Suppressor macrophage (primary cell): ENCODE results near the gene GLMN.
A peak's percentile ranks its signal among the peaks of the same experiment; 100 is the strongest.
"Not testable (repeated sequence)": the region's sequence is repeated elsewhere in the genome, so short reads cannot be mapped to it uniquely, and the experiment has no call there.

Experiments
- DNase-seq, 4 experiments: peaks; one replicate each; pipeline ENCODE4 v3.0.0-alpha.2; 2020 to 2022

Gene GLMN

GRCh38 chr1:92299477-92300150 lies 827 bp upstream of the GLMN start:
- peak in 2 of 4 experiments; percentile 4 to 9 for DNase-seq

DNA sequence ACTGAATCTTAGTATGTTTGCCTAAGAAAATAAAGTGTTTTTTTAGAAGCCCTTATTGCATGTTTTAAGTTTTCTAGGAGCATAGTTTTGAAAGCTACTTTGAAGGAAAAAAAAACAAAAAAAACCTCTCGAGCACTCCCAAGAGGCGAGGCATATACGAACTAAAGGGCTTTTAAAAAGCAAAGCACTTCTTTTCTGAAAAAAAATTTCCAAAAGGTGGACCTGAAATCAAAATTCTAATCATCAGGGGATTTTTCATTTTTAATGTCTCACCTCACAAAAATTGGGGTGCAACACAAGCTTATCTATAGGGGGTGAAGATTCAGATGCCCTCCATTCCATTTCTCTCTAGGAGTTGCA lies 594 bp downstream of the GLMN start:
- DNase-seq = peak in 1 of 4 experiments; percentile 10

DNA sequence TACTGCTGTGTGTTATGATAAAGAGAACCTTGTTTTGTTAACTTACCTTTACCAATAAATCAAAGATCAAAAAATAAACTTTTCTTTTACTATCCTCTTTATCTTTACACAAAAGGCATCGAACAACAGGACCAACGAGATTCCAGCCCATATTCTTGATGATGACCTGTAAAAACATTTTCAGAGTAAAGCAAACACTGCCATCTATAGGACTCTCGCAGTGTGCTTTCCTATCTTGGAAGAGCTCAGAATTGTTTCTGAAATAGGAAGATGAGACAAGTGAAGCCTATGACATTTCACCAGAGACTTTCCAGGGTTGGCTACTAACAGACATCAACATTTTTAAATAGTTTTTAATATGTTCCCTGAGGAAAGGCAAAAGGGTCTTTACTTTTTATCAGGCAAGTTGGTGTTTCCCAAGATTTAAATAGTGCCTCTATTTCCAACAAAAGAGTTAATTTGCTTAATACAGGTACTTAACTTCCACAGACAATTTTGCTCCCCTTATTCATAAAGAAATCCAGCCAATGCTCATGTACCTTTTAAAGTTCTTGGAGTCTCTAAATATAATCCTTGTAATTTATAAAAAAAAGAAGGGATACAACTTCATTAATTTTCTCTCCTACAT lies 7.3 kb downstream of the GLMN start:
- DNase-seq = peak; percentile 47 to 65 (median 62)

- DNase-seq = not testable (repeated sequence)
Measured at GRCh38 chr1:92281411-92281810, 17.4 kb downstream of the GLMN start.

DNA sequence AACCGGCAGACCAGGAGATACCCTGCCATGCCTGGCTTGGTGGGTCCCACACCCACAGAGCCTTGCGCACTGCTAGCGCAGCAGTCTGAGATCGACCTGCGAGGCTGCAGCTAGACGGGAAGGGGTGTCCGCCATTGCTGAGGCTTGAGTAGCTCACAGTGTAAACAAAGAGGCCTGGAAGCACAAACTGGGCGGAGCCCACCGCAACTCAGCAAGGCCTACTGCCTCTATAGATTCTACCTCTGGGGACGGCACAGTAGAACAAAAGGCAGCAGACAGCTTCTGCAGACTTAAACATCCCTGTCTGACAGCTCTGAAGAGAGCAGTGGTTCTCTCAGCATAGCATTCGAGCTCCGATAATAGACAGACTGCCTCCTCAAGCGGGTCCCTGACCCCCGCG lies 19.0 kb downstream of the GLMN start:
- not testable (repeated sequence) for DNase-seq

- DNase-seq = no peak
Measured at GRCh38 chr1:92277105-92277723, 21.6 kb downstream of the GLMN start.

DNA sequence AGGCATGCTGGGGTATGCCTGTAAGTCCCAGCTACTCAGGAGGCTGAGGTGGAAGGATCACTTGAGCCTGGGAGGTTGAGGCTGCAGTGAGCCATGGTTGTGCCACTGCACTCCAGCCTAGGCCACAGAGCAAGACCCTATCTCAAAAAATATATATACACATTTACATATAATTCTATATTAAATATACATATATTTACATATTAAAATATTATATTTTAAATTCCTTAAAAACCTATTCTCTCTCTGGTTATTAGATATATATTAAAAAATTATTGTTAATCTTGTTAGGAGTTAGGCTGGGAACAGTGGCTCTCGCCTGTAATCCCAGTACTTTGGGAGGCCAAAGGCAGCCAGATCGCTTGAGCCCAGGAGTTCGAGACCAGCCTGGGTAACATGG lies 22.7 kb downstream of the GLMN start:
- no peak for DNase-seq

DNA sequence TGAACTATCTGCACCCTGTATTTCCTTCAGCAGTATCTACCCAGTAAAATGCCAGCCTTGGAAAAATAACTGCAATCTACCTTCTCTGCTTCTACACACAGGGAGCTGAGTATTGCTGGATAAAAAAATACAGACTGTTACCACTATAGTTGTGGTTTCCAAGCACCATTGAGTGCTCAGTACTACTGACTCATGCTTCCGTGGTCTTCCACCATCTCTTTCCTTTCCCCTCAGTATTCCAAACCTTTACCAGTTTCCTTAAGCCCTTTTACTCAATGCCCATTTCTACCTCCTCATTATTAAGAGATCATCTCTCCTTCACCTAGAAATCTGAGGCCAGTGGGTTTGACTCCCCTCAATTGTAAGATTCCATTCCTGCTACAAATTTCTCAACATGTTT lies 23.8 kb downstream of the GLMN start:
- no peak for DNase-seq

GRCh38 chr1:92273039-92273438 lies 25.7 kb downstream of the GLMN start:
- no peak for DNase-seq

- no peak for DNase-seq
Measured at GRCh38 chr1:92262516-92262915, 36.3 kb downstream of the GLMN start.

GRCh38 chr1:92259350-92259749 lies 39.4 kb downstream of the GLMN start:
- DNase-seq = no peak

DNA sequence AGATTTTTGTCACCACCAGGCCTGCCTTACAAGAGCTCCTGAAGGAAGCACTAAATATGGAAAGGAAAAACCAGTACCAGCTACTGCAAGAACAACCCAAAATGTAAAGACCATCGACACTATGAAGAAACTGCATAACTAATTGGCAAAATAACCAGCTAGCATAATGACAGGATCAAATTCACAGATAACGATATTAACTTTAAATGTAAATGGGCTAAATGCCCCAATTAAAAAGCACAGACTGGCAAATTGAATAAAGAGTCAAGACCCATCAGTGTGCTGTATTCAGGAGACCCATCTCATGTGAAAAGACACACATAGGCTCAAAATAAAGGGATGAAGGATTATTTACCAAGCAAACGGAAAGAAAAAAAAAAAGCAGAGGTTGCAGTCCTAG lies 44.1 kb downstream of the GLMN start:
- DNase-seq = not testable (repeated sequence)

GRCh38 chr1:92244376-92244775 lies 54.4 kb downstream of the GLMN start:
- no peak for DNase-seq

DNA sequence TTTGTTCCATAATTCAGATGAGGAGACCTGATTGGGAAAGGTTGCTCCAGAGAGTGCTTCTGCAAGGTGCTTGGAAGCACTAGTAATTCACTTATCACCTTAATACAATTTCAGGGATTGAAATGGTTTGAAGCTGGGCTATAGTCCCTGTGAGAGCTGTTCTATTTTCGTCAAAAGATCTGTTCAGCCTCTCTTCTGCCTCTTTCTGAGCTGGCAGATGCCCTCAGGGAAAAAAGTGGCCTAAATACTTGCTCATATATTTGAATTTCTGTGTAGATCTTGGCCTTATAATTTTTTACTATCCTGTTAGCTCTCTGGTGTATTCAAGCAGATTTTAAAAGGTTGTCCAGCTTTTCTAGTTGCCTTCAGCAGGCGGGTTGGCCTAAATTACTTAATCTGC lies 58.8 kb downstream of the GLMN start:
- DNase-seq = no peak

- DNase-seq = no peak
Measured at GRCh38 chr1:92230736-92231135, 68.1 kb downstream of the GLMN start.

GRCh38 chr1:92228401-92228800 lies 70.4 kb downstream of the GLMN start:
- no peak for DNase-seq

GRCh38 chr1:92219028-92219427 lies 79.8 kb downstream of the GLMN start:
- DNase-seq = no peak

DNA sequence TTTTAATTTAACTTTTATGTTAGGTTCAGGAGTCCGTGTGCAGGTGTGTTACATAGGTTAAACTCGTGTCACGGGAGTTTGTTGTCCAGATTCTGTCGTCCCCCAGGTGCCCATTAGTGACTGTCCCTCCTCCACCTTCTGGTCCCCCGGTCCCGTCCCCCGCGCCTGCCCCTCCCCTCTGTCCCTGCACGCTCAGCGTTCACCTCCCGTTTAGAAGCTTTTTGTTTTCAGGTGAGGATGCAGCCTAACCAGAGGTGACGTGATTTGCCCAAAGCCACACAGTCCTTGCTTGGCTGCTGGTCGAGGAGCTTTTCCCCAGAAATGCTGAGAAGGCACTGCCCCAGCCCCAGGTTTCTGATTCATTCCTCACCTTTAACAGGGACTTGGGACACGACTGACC lies 80.2 kb downstream of the GLMN start:
- no peak for DNase-seq

GRCh38 chr1:92217721-92218120 lies 81.1 kb downstream of the GLMN start, which contains the start of gene C1orf146:
Gene C1orf146, plus strand, starts transcription at chr1:92217915. Its CDS starts 13,506 bp downstream, at chr1:92231421.
- DNase-seq = no peak

DNA sequence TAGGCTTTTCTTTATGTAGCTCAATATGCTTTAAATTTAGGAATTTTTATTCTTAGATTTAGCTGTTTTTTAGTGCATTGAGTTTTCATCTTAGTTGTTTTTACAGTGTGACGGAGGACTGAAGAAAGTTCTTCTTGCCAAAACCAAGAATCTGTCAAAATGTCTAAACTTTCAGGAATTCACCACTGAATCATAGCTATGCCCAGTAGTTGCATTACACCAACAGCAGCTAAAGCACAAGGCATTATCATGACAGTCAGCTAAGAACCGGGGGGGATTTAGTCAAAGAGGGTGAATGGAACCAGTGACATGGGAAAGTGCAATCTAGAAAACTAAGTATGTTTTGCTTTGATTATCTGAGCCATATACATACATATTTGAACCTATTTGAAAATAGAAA lies 87.6 kb downstream of the GLMN start:
- DNase-seq = no peak

GRCh38 chr1:92210701-92211100 lies 88.1 kb downstream of the GLMN start:
- DNase-seq = no peak

DNA sequence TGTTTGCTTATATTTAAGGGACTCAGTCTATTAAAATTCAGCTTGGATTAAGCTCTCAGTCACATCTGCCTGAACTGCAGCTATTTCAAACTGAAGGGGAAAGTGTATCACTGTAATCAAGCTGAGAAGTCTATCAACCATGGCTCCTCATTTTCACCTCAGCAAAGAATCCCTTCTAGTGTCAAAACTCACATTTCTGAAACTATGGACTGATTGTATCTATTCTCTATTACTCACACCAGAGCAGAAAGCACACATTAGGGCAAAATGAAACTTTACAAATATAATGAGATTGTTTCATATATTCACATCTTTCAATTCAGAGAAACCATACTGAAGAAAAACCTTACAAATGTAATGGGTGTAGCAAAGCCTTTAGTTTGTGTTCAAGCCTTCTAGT lies 95.7 kb downstream of the GLMN start:
- no peak for DNase-seq

GRCh38 chr1:92201973-92202372 lies 96.8 kb downstream of the GLMN start:
- peak; percentile 2 to 59 (median 44) for DNase-seq
